ENCODE results near the gene RIMKLA.

Gene RIMKLA

GRCh38 chr1:42380586-42381279 lies at the start of gene RIMKLA:
Gene RIMKLA (plus strand): TSS chr1:42380792. CDS start chr1:42380935, 143 bp downstream.
- peak; percentile 42 to 65 for DNase-seq

- DNase-seq = no peak
Measured at GRCh38 chr1:42332877-42333276, 47.7 kb upstream of the RIMKLA start.

GRCh38 chr1:42333662-42334239 lies 46.8 kb upstream of the RIMKLA start:
- no peak for DNase-seq

GRCh38 chr1:42334240-42335049 lies 46.1 kb upstream of the RIMKLA start:
- peak; percentile 43 to 53 for DNase-seq

- DNase-seq = peak; percentile 93 to 95
Measured at GRCh38 chr1:42335050-42335808, 45.4 kb upstream of the RIMKLA start, which contains the start of gene FOXJ3. Gene FOXJ3 (minus strand): TSS chr1:42335235. CDS start chr1:42311093, 24,142 bp downstream.

GRCh38 chr1:42335809-42336518 lies 44.6 kb upstream of the RIMKLA start:
- DNase-seq = no peak

GRCh38 chr1:42336978-42337377 lies 43.6 kb upstream of the RIMKLA start:
- no peak for DNase-seq

- DNase-seq = no peak
Measured at GRCh38 chr1:42340093-42340492, 40.5 kb upstream of the RIMKLA start.

- no peak for DNase-seq
Measured at GRCh38 chr1:42340901-42341300, 39.7 kb upstream of the RIMKLA start.

GRCh38 chr1:42343049-42343448 lies 37.5 kb upstream of the RIMKLA start:
- DNase-seq = no peak

GRCh38 chr1:42348498-42348897 lies 32.1 kb upstream of the RIMKLA start:
- DNase-seq = no peak

GRCh38 chr1:42350086-42350485 lies 30.5 kb upstream of the RIMKLA start:
- no peak for DNase-seq

- no peak for DNase-seq
Measured at GRCh38 chr1:42358791-42359190, 21.8 kb upstream of the RIMKLA start.

GRCh38 chr1:42359466-42359865 lies 21.1 kb upstream of the RIMKLA start:
- DNase-seq = no peak

- DNase-seq = no peak
Measured at GRCh38 chr1:42364089-42364488, 16.5 kb upstream of the RIMKLA start.

GRCh38 chr1:42364542-42364941 lies 16.1 kb upstream of the RIMKLA start:
- no peak for DNase-seq

GRCh38 chr1:42365118-42365517 lies 15.5 kb upstream of the RIMKLA start:
- DNase-seq = no peak

GRCh38 chr1:42368096-42368795 lies 12.3 kb upstream of the RIMKLA start:
- DNase-seq = no peak

GRCh38 chr1:42369471-42369870 lies 11.1 kb upstream of the RIMKLA start:
- DNase-seq = no peak

GRCh38 chr1:42370876-42371549 lies 9.6 kb upstream of the RIMKLA start:
- DNase-seq = no peak

GRCh38 chr1:42372796-42373195 lies 7.8 kb upstream of the RIMKLA start:
- DNase-seq = no peak

All from stimulated activated CD4-positive, alpha-beta T cell treated with anti-CD3 and anti-CD28 coated beads, Interleukin-2, amount 100 ng/mL, for 24 hours (primary cell).